WTC11 (cell line): ENCODE results near the gene DISP2. TPM values are rescaled to one million over a fixed set of nuclear protein-coding genes. Genes with fewer than 3 reads are reported as not detected.
A peak's percentile ranks its signal among the peaks of the same experiment; 100 is the strongest.

Source experiments
- ATAC-seq: fragments of 200-7000 bp; cut with Tn5 transposase; 2 replicates; pipeline ENCODE4 v1.10.0; 2021; ENCODE audit warnings: mild to moderate bottlenecking, moderate library complexity
- Bru-seq: library from RNA; stranded (reverse); fragments of 400-500 nt; gene quantifications from one replicate; lab custom pipeline; 2021; lab: Mats Ljungman, UMichigan
- CTCF ChIA-PET: fragments of 300-600 bp; sonication (Branson Sonifier 250); formaldehyde crosslinking; loops from one replicate; lab custom pipeline; 2021; ENCODE audit warnings: antibody characterized with exemption; lab: Charles Lee
- POLR2A ChIA-PET: fragments of 350-600 bp; sonication (Branson Sonifier 250); formaldehyde crosslinking; loops from one replicate; lab custom pipeline; 2021; ENCODE audit warnings: antibody characterized with exemption; lab: Charles Lee
- DNase-seq: peaks from one replicate; pipeline ENCODE4 v3.0.0; 2021; ENCODE audit warnings: low spot score
- H3K27ac Mint-ChIP-seq: 2 replicates; pipeline ENCODE4 v1.8.0; 2021; ENCODE audit warnings: mixed read lengths
- H3K27me3 Mint-ChIP-seq: 2 replicates; pipeline ENCODE4 v1.8.0; 2021; ENCODE audit warnings: low read depth, mild to moderate bottlenecking, moderate library complexity, mixed read lengths
- H3K36me3 Mint-ChIP-seq: 2 replicates; pipeline ENCODE4 v1.8.0; 2021; ENCODE audit warnings: mixed read lengths
- H3K4me1 Mint-ChIP-seq: 2 replicates; pipeline ENCODE4 v1.8.0; 2022; ENCODE audit warnings: mixed read lengths
- H3K4me3 Mint-ChIP-seq: 2 replicates; pipeline ENCODE4 v1.8.0; 2021; ENCODE audit warnings: mild to moderate bottlenecking, moderate library complexity, mixed read lengths
- H3K9me3 Mint-ChIP-seq: 2 replicates; pipeline ENCODE4 v1.8.0; 2021; ENCODE audit warnings: mixed read lengths
- E2F1 ChIP-seq: sonication (generic); formaldehyde crosslinking; IDR thresholded peaks from 2 replicates; pipeline ENCODE4 v1.8.0; 2022; ENCODE audit warnings: mild to moderate bottlenecking, missing genetic modification reagents
- E2F4 ChIP-seq: sonication (generic); formaldehyde crosslinking; IDR thresholded peaks from 2 replicates; pipeline ENCODE4 v1.8.1; 2022; ENCODE audit warnings: low read depth, mild to moderate bottlenecking, moderate library complexity, missing genetic modification reagents, borderline replicate concordance
- ESRRA ChIP-seq: sonication (generic); formaldehyde crosslinking; IDR thresholded peaks from 2 replicates; pipeline ENCODE4 v1.8.1; 2022; ENCODE audit warnings: mild to moderate bottlenecking, missing genetic modification reagents, borderline replicate concordance
- FOXK1 ChIP-seq: sonication (generic); formaldehyde crosslinking; IDR thresholded peaks from 2 replicates; pipeline ENCODE4 v1.8.0; 2022; ENCODE audit warnings: mild to moderate bottlenecking, moderate library complexity, missing genetic modification reagents
- IRF1 ChIP-seq: sonication (generic); formaldehyde crosslinking; IDR thresholded peaks from 2 replicates; pipeline ENCODE4 v1.8.0; 2023; ENCODE audit warnings: missing genetic modification reagents
- JUN ChIP-seq: sonication (generic); formaldehyde crosslinking; IDR thresholded peaks from 2 replicates; pipeline ENCODE4 v1.8.0; 2023; ENCODE audit warnings: mild to moderate bottlenecking, missing genetic modification reagents
- KAT7 ChIP-seq: sonication (generic); formaldehyde crosslinking; IDR thresholded peaks from 2 replicates; pipeline ENCODE4 v1.8.1; 2023; ENCODE audit warnings: missing genetic modification reagents, mild to moderate bottlenecking, borderline replicate concordance
- MAX ChIP-seq: sonication (generic); formaldehyde crosslinking; IDR thresholded peaks from 2 replicates; pipeline ENCODE4 v1.8.0; 2022; ENCODE audit warnings: mild to moderate bottlenecking, missing genetic modification reagents
- MYBL2 ChIP-seq: sonication (generic); formaldehyde crosslinking; IDR thresholded peaks from 2 replicates; pipeline ENCODE4 v1.8.1; 2023; ENCODE audit warnings: mild to moderate bottlenecking, moderate library complexity, missing genetic modification reagents
- NFE2L1 ChIP-seq: sonication (generic); formaldehyde crosslinking; IDR thresholded peaks from 2 replicates; pipeline ENCODE4 v1.8.1; 2023; ENCODE audit warnings: missing genetic modification reagents
- NFYB ChIP-seq: sonication (generic); formaldehyde crosslinking; conservative IDR thresholded peaks from 2 replicates; pipeline ENCODE4 v1.8.0; 2022; ENCODE audit warnings: low read depth, missing genetic modification reagents
- NR2C2 ChIP-seq: sonication (generic); formaldehyde crosslinking; IDR thresholded peaks from 2 replicates; pipeline ENCODE4 v1.8.0; 2022; ENCODE audit warnings: mild to moderate bottlenecking, missing genetic modification reagents
- TCF7 ChIP-seq: sonication (generic); formaldehyde crosslinking; IDR thresholded peaks from 2 replicates; pipeline ENCODE4 v1.8.0; 2022; ENCODE audit warnings: mild to moderate bottlenecking, low read depth, missing genetic modification reagents, moderate library complexity
- TEAD1 ChIP-seq: sonication (generic); formaldehyde crosslinking; IDR thresholded peaks from 2 replicates; pipeline ENCODE4 v1.8.0; 2022; ENCODE audit warnings: mild to moderate bottlenecking, missing genetic modification reagents
- TEAD4 ChIP-seq: sonication (generic); formaldehyde crosslinking; IDR thresholded peaks from 2 replicates; pipeline ENCODE4 v1.8.0; 2022; ENCODE audit warnings: mild to moderate bottlenecking, missing genetic modification reagents
- ZBTB43 ChIP-seq: sonication (generic); formaldehyde crosslinking; IDR thresholded peaks from 2 replicates; pipeline ENCODE4 v1.8.1; 2023; ENCODE audit warnings: mild to moderate bottlenecking, missing genetic modification reagents
- ZNF416 ChIP-seq: fragments of 250-450 bp; sonication (Bioruptor Pico); IDR thresholded peaks from 2 replicates; pipeline ENCODE4 v1.9.0; 2021; ENCODE audit warnings: mild to moderate bottlenecking, inconsistent platforms
- long read RNA-seq, 3 experiments: library from RNA in 1 of 3; library from capped mRNA in 1 of 3; library from polyadenylated mRNA in 1 of 3; unstranded in 2 of 3; stranded (forward) in 1 of 3; transcript quantifications; one replicate each; pipeline ENCODE4 v2.0.0, GENCODE V29; 2021
- total RNA-seq: library from RNA; stranded (reverse); gene quantifications from 3 replicates; pipeline ENCODE4 v1.2.3, GENCODE V29; 2021

The DISP2 gene
- total RNA-seq (1.0 to 3.5 TPM (median 1.9 TPM) in 3 replicates), Bru-seq, nascent RNA (percentile 24 among the genes with signal in this experiment)
- long read RNA-seq, experiment 1, full-length matches to known transcripts, result 8 of 11 reads
- long read RNA-seq, experiment 1, partial matches to known transcripts, result 0 of 11 reads
- long read RNA-seq, experiment 1, other reads (novel, unspliced or antisense), result 3 of 11 reads
- long read RNA-seq, experiment 2, partial matches to known transcripts, result 0 of 5 reads
- long read RNA-seq, experiment 2, other reads (novel, unspliced or antisense), result 5 of 5 reads
- long read RNA-seq, experiment 3, result 0 reads

- DNase-seq (peak; percentile 91), ATAC-seq (peak; percentile 88)
- peak within 1 kb of the TSS; percentile 78 for H3K4me3 Mint-ChIP-seq
- H3K36me3 Mint-ChIP-seq, result no peaks in the 10 kb centered on the region
- TF ChIP-seq MAX, result peak; percentile 67
- TF ChIP-seq TEAD4 (CRISPR knock-in tag), result peak; percentile 58; the same call in 1 of the 2 replicates
- TF ChIP-seq NFE2L1 (CRISPR knock-in tag), result no peak
- 0 out of 2 replicates have a peak, but pooled peaks have one; percentile 14 for TF ChIP-seq IRF1 (CRISPR knock-in tag)
- TF ChIP-seq JUN (CRISPR knock-in tag), result no peak
- no peak for TF ChIP-seq ZNF416 (CRISPR knock-in tag)
- TF ChIP-seq ESRRA (CRISPR knock-in tag), result 0 out of 2 replicates have a peak, but pooled peaks have one; percentile 65
- peak; percentile 42; the same call in 1 of the 2 replicates for TF ChIP-seq NFYB
- TF ChIP-seq E2F4 (CRISPR knock-in tag), result 0 out of 2 replicates have a peak, but pooled peaks have one; percentile 39
- 0 out of 2 replicates have a peak, but pooled peaks have one; percentile 49 for TF ChIP-seq KAT7 (CRISPR knock-in tag)
- no peak; the same call in 1 of the 2 replicates for TF ChIP-seq FOXK1 (CRISPR knock-in tag)
- TF ChIP-seq ZBTB43, result 0 out of 2 replicates have a peak, but pooled peaks have one; percentile 37
- TF ChIP-seq TCF7 (CRISPR knock-in tag), result peak; percentile 18; the same call in 1 of the 2 replicates
- TF ChIP-seq NR2C2 (CRISPR knock-in tag), result no peak
- peak; percentile 56; the same call in 1 of the 2 replicates for TF ChIP-seq MYBL2 (CRISPR knock-in tag)
- TF ChIP-seq TEAD1 (CRISPR knock-in tag), result 0 out of 2 replicates have a peak, but pooled peaks have one; percentile 15
- H3K27me3 Mint-ChIP-seq, result peaks cover 34% of the 10 kb centered on the region
- H3K27ac Mint-ChIP-seq, result no peak within 1 kb of the TSS
- CTCF ChIA-PET, result interaction anchor here (0.6 to 7.2 kb wide), 9 partner anchors 10 to 575 kb away, joined by 3 to 63 read pairs (median 5); partner anchors contain the start of gene FSIP1
- H3K4me1 Mint-ChIP-seq, result peaks cover 29% of the 10 kb centered on the region
- POLR2A ChIA-PET, result interaction anchor here (0.9 kb wide), 1 partner anchor 9 kb away, joined by 3 read pairs; no protein-coding TSS in a partner anchor
- no peaks in the 10 kb centered on the region for H3K9me3 Mint-ChIP-seq
Measured at GRCh38 chr15:40357723-40358470, at the start of gene DISP2. Gene DISP2 (plus strand): TSS chr15:40358219. CDS start chr15:40358322, 103 bp downstream.

- ATAC-seq (no peak), DNase-seq (no peak)
- no peak overlapping the region for H3K4me3 Mint-ChIP-seq
- POLR2A ChIA-PET, result interaction anchor here (1.5 kb wide), 1 partner anchor 30 kb away, joined by 8 read pairs; no protein-coding TSS in a partner anchor
- no peaks in the 10 kb centered on the region for H3K9me3 Mint-ChIP-seq
- H3K27ac Mint-ChIP-seq, result no peak overlapping the region
- CTCF ChIA-PET, result interaction anchor here (0.5 to 17.8 kb wide), 23 partner anchors 8 to 269 kb away, joined by 3 to 690 read pairs (median 5); partner anchors contain the start of genes ANKRD63, CCDC9B, INAFM2 and PAK6
- no peak for TF ChIP-seq E2F1 (CRISPR knock-in tag)
- H3K4me1 Mint-ChIP-seq, result peaks cover 35% of the 10 kb centered on the region
- no peaks in the 10 kb centered on the region for H3K36me3 Mint-ChIP-seq
- peaks cover 13% of the 10 kb centered on the region for H3K27me3 Mint-ChIP-seq
Measured at GRCh38 chr15:40309344-40309862, 48.6 kb upstream of the DISP2 start.
